OCI-LY1 (cell line): ENCODE data around the gene RAD51D.

ENCODE experiments used
- CTCF ChIP-seq: fragments of 200-600 bp; sonication (generic), shearing (Covaris generic); IDR thresholded peaks from 2 replicates; pipeline ENCODE4 v1.5.1; 2017; ENCODE audit warnings: mild to moderate bottlenecking, antibody characterized with exemption, low read length, moderate library complexity, mixed read lengths
- EZH2 ChIP-seq: fragments of 200-600 bp; sonication (generic), shearing (Covaris generic); IDR thresholded peaks from 2 replicates; pipeline ENCODE4 v1.8.0; 2017; ENCODE audit warnings: borderline replicate concordance, mixed run types, mild to moderate bottlenecking, antibody characterized with exemption, low read length, moderate library complexity, mixed read lengths

GRCh38 chr17:35094902-35095301 is 24.8 kb downstream of the RAD51D start:
- TF ChIP-seq CTCF (no peak), EZH2 (no peak)
